Testis (tissue), 5 donors: Measurements from ENCODE around the gene GALC. TPM values are rescaled to one million over a fixed set of nuclear protein-coding genes. Genes with fewer than 3 reads are reported as not detected.

Experiments used
- DNase-seq: peaks from one replicate; pipeline ENCODE4 v3.0.0-alpha.2; 2019
- H3K27ac ChIP-seq, 2 donors: fragments of 200-600 bp; sonication (generic); one replicate each; pipeline ENCODE4 v1.5.1; 2019
- H3K27me3 ChIP-seq: fragments of 200-600 bp; sonication (generic); one replicate; pipeline ENCODE4 v1.5.1; 2019
- H3K36me3 ChIP-seq: fragments of 200-600 bp; sonication (generic); one replicate; pipeline ENCODE4 v1.5.1; 2017; ENCODE audit warnings: low read depth; ENCODE audit errors: missing control alignments
- H3K4me1 ChIP-seq: fragments of 200-600 bp; sonication (generic); one replicate; pipeline ENCODE4 v1.5.1; 2019
- H3K4me3 ChIP-seq, 2 donors: fragments of 200-600 bp; sonication (generic); one replicate each; pipeline ENCODE4 v1.5.1; 2017 to 2019
- H3K9me3 ChIP-seq: fragments of 200-600 bp; sonication (generic); one replicate; pipeline ENCODE4 v1.5.1; 2017
- CTCF ChIP-seq, 3 experiments: fragments of 450-650 bp in 2 of 3; fragments of 200-600 bp in 1 of 3; sonication (generic) in 1 of 3; IDR thresholded peaks; one replicate each; pipeline ENCODE4 v1.5.1; 2016 to 2019; ENCODE audit warnings: antibody characterized with exemption in 3 of 3, mild to moderate bottlenecking in 2 of 3, moderate library complexity in 1 of 3
- POLR2A ChIP-seq: fragments of 450-650 bp; IDR thresholded peaks from one replicate; pipeline ENCODE4 v1.6.1; 2017; ENCODE audit warnings: antibody characterized with exemption, mild to moderate bottlenecking, moderate library complexity
- WGBS, 2 donors: methylation state at CpG; one replicate each; pipeline ENCODE4 v1.1.5; 2018; 5-methylcytosine and 5-hydroxymethylcytosine counted together
- intact Hi-C: fragments of 100-400 bp; cut with DNase I; formaldehyde crosslinking; loops from one replicate; pipeline ENCODE4 v1.15.1; 2023; ENCODE audit warnings: low total_unique reads
- long read RNA-seq, 2 donors: transcript quantifications; one replicate each; lab custom pipeline, GENCODE V29; 2026
- polyA plus RNA-seq: library from polyadenylated mRNA; stranded (reverse); fragments of 350-450 nt; fragmentation: Illumina TruSeq; extraction: RNeasy Lipid Tissue Mini Kit (QIAGEN cat#74804); gene quantifications from one replicate; pipeline ENCODE4 v1.2.3, GENCODE V29; 2014; ENCODE audit warnings: low read depth, low replicate concordance; ENCODE audit not compliant: insufficient read depth
- total RNA-seq, 2 donors: library from RNA; depleted of rRNA; stranded (reverse); fragments of >200 nt; gene quantifications; one replicate each; pipeline ENCODE4 v1.2.3, GENCODE V29; 2016

The GALC gene
- total RNA-seq (100 to 1,000 TPM in 1 of 2 donors, 10 to 100 TPM in 1; 79.6 to 100 TPM), polyA plus RNA-seq (50.7 TPM)
- long read RNA-seq, donor 1, transcript GALC-201 (17 exons, 3,883 nt) = major isoform, 12 of 34 reads
- long read RNA-seq, donor 1, partial matches to known transcripts = 21 of 34 reads
- long read RNA-seq, donor 1, other reads (novel, unspliced or antisense) = 0 of 34 reads
- long read RNA-seq, donor 2, transcript GALC-201 (17 exons, 3,883 nt) = major isoform, 12 of 12 reads
- long read RNA-seq, donor 2, partial matches to known transcripts = 0 of 12 reads
- long read RNA-seq, donor 2, other reads (novel, unspliced or antisense) = 0 of 12 reads

- WGBS, 2 donors = 2 to 5% methylated on average over 29 to 68 of the region's 83 CpGs
- H3K9me3 ChIP-seq = no peaks in the 10 kb centered on the region
- no peaks in the 10 kb centered on the region for H3K36me3 ChIP-seq
- peak; percentile 97 for DNase-seq
- H3K4me3 ChIP-seq = peak within 1 kb of the TSS; percentile 78 to 85
- intact Hi-C loops = no loop called here
- H3K27me3 ChIP-seq = no peaks in the 10 kb centered on the region
- peak within 1 kb of the TSS; percentile 93 to 98 for H3K27ac ChIP-seq
- peaks cover 51% of the 10 kb centered on the region for H3K4me1 ChIP-seq
- TF ChIP-seq CTCF (IDR thresholded peaks at IDR 0.05) = no peak
Observed at GRCh38 chr14:87992718-87993628, at the start of gene GALC. GALC (minus strand) TSS chr14:87993182; CDS start chr14:87993164, 18 bp downstream.

GRCh38 chr14:88040146-88040545 is 47.2 kb upstream of the GALC start:
- Histone ChIP-seq H3K27me3 (no peaks in the 10 kb centered on the region), H3K36me3 (no peaks in the 10 kb centered on the region), H3K4me3 (no peak overlapping the region), H3K4me1 (no peaks in the 10 kb centered on the region), H3K27ac (no peak overlapping the region), H3K9me3 (no peaks in the 10 kb centered on the region)
- intact Hi-C loops = no loop called here
- TF ChIP-seq POLR2A (no peak), CTCF (IDR thresholded peaks at IDR 0.05) (no peak)
- 71 to 84% methylated on average over 1 of the region's 1 CpG for WGBS, 2 donors
- no peak for DNase-seq

GRCh38 chr14:88039197-88039596 is 46.2 kb upstream of the GALC start:
- no peaks in the 10 kb centered on the region for H3K9me3 ChIP-seq
- H3K27ac ChIP-seq = no peak overlapping the region
- DNase-seq = no peak
- TF ChIP-seq POLR2A = no peak
- TF ChIP-seq CTCF (IDR thresholded peaks at IDR 0.05) = no peak
- H3K4me1 ChIP-seq = no peaks in the 10 kb centered on the region
- no peaks in the 10 kb centered on the region for H3K27me3 ChIP-seq
- no peaks in the 10 kb centered on the region for H3K36me3 ChIP-seq
- 78 to 86% methylated on average over 3 of the region's 3 CpGs for WGBS, 2 donors
- no peak overlapping the region for H3K4me3 ChIP-seq
- intact Hi-C loops = no loop called here

- Histone ChIP-seq H3K27ac (no peak overlapping the region), H3K4me1 (no peaks in the 10 kb centered on the region), H3K4me3 (no peak overlapping the region), H3K27me3 (no peaks in the 10 kb centered on the region), H3K9me3 (no peaks in the 10 kb centered on the region), H3K36me3 (no peaks in the 10 kb centered on the region)
- no peak for DNase-seq
- TF ChIP-seq CTCF (IDR thresholded peaks at IDR 0.05) (no peak), POLR2A (no peak)
- 85 to 94% methylated on average over 1 of the region's 1 CpG for WGBS, 2 donors
- intact Hi-C loops = no loop called here
Observed at GRCh38 chr14:88037325-88037724, 44.3 kb upstream of the GALC start.
